ENCODE results near the gene S100A6. TPM values are rescaled to one million over a fixed set of nuclear protein-coding genes. Genes with fewer than 3 reads are reported as not detected.

Gene S100A6
- polyA plus RNA-seq, 2 of the 4 experiments (the other 2 are of a cell fraction) = 898 to 3,552 TPM

DNA sequence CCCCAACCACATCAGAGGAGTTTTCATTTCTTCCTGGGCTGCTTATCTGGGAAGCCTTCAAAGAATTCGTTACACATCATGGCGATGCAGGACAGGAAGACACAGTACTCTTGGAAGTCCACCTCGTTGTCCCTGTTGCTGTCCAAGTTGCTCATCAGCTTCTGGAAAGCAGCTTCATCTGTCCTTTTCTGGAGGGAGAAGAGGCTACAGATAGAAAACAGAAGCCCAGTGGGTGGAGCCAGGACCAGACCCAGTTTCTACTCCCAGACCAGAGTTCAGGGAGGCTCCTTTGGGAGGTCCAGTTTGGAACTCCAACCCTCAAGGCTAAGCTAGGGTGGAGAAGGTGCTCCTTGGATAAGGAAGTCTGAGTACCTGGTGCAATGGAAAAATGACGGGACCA lies 7.9 kb upstream of the S100A6 start:
- Histone ChIP-seq H3K27ac (peak overlapping the region; percentile 96 to 97), H3K9me3 (no peaks in the 10 kb centered on the region), H3K4me1 (peaks cover 82% of the 10 kb centered on the region), H3K4me2 (peak overlapping the region; percentile 99), H3K4me3 (peak overlapping the region; percentile 62)
- ChIA-PET CTCF (interaction anchor here (1.0 to 16.2 kb wide), 7 partner anchors 9 to 83 kb away, joined by 3 to 141 read pairs (median 19); partner anchors contain the start of genes S100A13, S100A2 and S100A6), POLR2A (interaction anchor here (1.3 to 6.8 kb wide), 3 partner anchors 9 to 447 kb away, joined by 4 to 114 read pairs (median 39); partner anchors contain the start of genes RPS27, S100A2 and S100A6)
- WGBS (ENCODE audit: missing lambda C conversion rate) = 79% methylated on average over 4 of the region's 4 CpGs
- FAIRE-seq = no peak
- DNase-seq (ENCODE audit: low read depth in 1 of 2, low spot score in 1 of 2) = no peak
- ATAC-seq = no peak
- TF ChIP-seq, protein P1, sequence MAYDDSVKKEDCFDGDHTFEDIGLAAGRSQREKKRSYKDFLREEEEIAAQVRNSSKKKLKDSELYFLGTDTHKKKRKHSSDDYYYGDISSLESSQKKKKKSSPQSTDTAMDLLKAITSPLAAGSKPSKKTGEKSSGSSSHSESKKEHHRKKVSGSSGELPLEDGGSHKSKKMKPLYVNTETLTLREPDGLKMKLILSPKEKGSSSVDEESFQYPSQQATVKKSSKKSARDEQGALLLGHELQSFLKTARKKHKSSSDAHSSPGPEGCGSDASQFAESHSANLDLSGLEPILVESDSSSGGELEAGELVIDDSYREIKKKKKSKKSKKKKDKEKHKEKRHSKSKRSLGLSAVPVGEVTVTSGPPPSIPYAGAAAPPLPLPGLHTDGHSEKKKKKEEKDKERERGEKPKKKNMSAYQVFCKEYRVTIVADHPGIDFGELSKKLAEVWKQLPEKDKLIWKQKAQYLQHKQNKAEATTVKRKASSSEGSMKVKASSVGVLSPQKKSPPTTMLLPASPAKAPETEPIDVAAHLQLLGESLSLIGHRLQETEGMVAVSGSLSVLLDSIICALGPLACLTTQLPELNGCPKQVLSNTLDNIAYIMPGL (CRISPR knock-in tag; IDR thresholded peaks at IDR 0.05; ENCODE audit: borderline replicate concordance) = no peak
- no peak for TF ChIP-seq EHF (CRISPR knock-in tag; IDR thresholded peaks at IDR 0.05)
- TF ChIP-seq, protein P2, sequence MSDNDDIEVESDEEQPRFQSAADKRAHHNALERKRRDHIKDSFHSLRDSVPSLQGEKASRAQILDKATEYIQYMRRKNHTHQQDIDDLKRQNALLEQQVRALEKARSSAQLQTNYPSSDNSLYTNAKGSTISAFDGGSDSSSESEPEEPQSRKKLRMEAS (IDR thresholded peaks at IDR 0.05) = no peak
- no peak for TF ChIP-seq CEBPB (IDR thresholded peaks at IDR 0.05)
- TF ChIP-seq, protein P3, sequence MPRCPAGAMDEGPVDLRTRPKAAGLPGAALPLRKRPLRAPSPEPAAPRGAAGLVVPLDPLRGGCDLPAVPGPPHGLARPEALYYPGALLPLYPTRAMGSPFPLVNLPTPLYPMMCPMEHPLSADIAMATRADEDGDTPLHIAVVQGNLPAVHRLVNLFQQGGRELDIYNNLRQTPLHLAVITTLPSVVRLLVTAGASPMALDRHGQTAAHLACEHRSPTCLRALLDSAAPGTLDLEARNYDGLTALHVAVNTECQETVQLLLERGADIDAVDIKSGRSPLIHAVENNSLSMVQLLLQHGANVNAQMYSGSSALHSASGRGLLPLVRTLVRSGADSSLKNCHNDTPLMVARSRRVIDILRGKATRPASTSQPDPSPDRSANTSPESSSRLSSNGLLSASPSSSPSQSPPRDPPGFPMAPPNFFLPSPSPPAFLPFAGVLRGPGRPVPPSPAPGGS (IDR thresholded peaks at IDR 0.05) = no peak
- no peak for TF ChIP-seq MAZ (IDR thresholded peaks at IDR 0.05; ENCODE audit: borderline replicate concordance, low read depth, low read length)
- TF ChIP-seq CHD2 (IDR thresholded peaks at IDR 0.05; ENCODE audit: low read length, partially characterized antibody) = no peak
- TF ChIP-seq HOXB5 (CRISPR knock-in tag; IDR thresholded peaks at IDR 0.05) = no peak
- TF ChIP-seq RARB (CRISPR knock-in tag; IDR thresholded peaks at IDR 0.05) = no peak
- no peak for TF ChIP-seq KDM5A (IDR thresholded peaks at IDR 0.05)
- TF ChIP-seq, protein P4, sequence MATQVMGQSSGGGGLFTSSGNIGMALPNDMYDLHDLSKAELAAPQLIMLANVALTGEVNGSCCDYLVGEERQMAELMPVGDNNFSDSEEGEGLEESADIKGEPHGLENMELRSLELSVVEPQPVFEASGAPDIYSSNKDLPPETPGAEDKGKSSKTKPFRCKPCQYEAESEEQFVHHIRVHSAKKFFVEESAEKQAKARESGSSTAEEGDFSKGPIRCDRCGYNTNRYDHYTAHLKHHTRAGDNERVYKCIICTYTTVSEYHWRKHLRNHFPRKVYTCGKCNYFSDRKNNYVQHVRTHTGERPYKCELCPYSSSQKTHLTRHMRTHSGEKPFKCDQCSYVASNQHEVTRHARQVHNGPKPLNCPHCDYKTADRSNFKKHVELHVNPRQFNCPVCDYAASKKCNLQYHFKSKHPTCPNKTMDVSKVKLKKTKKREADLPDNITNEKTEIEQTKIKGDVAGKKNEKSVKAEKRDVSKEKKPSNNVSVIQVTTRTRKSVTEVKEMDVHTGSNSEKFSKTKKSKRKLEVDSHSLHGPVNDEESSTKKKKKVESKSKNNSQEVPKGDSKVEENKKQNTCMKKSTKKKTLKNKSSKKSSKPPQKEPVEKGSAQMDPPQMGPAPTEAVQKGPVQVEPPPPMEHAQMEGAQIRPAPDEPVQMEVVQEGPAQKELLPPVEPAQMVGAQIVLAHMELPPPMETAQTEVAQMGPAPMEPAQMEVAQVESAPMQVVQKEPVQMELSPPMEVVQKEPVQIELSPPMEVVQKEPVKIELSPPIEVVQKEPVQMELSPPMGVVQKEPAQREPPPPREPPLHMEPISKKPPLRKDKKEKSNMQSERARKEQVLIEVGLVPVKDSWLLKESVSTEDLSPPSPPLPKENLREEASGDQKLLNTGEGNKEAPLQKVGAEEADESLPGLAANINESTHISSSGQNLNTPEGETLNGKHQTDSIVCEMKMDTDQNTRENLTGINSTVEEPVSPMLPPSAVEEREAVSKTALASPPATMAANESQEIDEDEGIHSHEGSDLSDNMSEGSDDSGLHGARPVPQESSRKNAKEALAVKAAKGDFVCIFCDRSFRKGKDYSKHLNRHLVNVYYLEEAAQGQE (IDR thresholded peaks at IDR 0.05) = no peak

DNA sequence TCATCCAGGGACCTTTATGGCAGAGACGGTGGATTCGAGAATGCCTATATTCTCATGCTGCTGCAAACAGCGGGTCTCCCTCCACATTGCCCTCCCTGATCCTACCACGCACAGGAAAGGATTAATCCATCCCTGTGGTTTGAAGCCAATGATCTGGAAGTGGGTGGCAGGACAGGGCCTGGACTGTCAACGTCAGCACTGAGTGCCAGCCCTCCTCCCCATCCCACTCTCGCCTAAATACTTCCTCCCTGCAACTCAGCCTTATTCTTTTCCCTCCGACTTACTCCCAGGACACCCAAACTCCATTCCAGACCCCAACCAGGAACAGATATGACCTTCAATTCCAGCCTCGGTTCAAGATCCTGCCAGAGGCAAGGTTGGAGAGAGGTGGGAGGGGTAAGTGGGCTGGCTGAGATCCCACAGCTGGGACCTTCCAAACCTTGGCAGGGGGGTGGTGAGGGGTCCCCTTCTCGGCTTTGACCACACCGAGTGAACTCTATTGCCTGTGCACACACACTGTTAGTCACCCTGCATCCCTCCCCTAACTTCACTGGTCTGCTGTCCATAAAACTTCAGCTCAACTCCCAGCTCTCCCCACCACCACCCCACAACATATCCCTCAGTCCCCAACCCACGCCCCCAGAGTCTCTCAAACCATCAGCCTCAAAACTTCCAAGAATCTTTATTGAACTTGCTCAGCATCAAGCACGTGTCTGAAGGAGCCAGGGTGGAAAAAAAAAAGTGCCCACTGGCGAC lies 7.3 kb upstream of the S100A6 start:
- Histone ChIP-seq H3K9me3 (no peaks in the 10 kb centered on the region), H3K4me1 (peaks cover 82% of the 10 kb centered on the region), H3K27ac (peak overlapping the region; percentile 96 to 97), H3K4me2 (peak overlapping the region; percentile 99), H3K4me3 (peak overlapping the region; percentile 62)
- TF ChIP-seq POLR2A (IDR thresholded peaks at IDR 0.05; ENCODE audit: low read length) = peak; percentile 17; the same call in 1 of the 2 replicates
- TF ChIP-seq PHF8 (IDR thresholded peaks at IDR 0.05; ENCODE audit: borderline replicate concordance, low read depth) = no peak
- ATAC-seq (no peak), DNase-seq (ENCODE audit: low read depth in 1 of 2, low spot score in 1 of 2) (no peak), FAIRE-seq (no peak)
- CTCF ChIA-PET = interaction anchor here (0.6 to 16.2 kb wide), 8 partner anchors 9 to 84 kb away, joined by 3 to 141 read pairs (median 12); partner anchors contain the start of genes S100A13, S100A2 and S100A6
- POLR2A ChIA-PET = interaction anchor here (3.1 to 6.8 kb wide), 2 partner anchors 9 to 23 kb away, joined by 39 to 114 read pairs; partner anchors contain the start of genes S100A2 and S100A6
- WGBS (ENCODE audit: missing lambda C conversion rate) = 68% methylated on average over 13 of the region's 13 CpGs

Data from A549 (cell line).